Ascending aorta (tissue), 2 donors: ENCODE data around the gene FGD6. TPM values are rescaled to one million over a fixed set of nuclear protein-coding genes. Genes with fewer than 3 reads are reported as not detected.
"Not testable (repeated sequence)": the region's sequence is repeated elsewhere in the genome, so short reads cannot be mapped to it uniquely, and the experiment has no call there.

Experiments used
- DNase-seq, 2 donors: peaks; one replicate each; pipeline ENCODE4 v3.0.0-alpha.2; 2019; ENCODE audit warnings: low spot score in 2 of 2
- H3K27ac ChIP-seq, 2 donors: fragments of 200-600 bp; sonication (generic); one replicate each; pipeline ENCODE4 v1.5.1; 2016 to 2017; ENCODE audit warnings: mild to moderate bottlenecking in 1 of 2
- H3K27me3 ChIP-seq: fragments of 200-600 bp; sonication (generic); one replicate; pipeline ENCODE4 v1.5.1; 2017
- H3K36me3 ChIP-seq, 2 donors: fragments of 200-600 bp; sonication (generic); one replicate each; pipeline ENCODE4 v1.5.1; 2016
- H3K4me1 ChIP-seq, 2 donors: fragments of 200-600 bp; sonication (generic); one replicate each; pipeline ENCODE4 v1.5.1; 2016 to 2017; ENCODE audit warnings: mild to moderate bottlenecking in 1 of 2
- H3K4me3 ChIP-seq, 2 donors: fragments of 200-600 bp; sonication (generic); one replicate each; pipeline ENCODE4 v1.5.1; 2016 to 2017; ENCODE audit warnings: mild to moderate bottlenecking in 1 of 2
- H3K9me3 ChIP-seq, 2 donors: fragments of 200-600 bp; sonication (generic); one replicate each; pipeline ENCODE4 v1.5.1; 2016
- intact Hi-C: fragments of 100-400 bp; cut with DNase I; formaldehyde crosslinking; loops from one replicate; pipeline ENCODE4 v1.15.1; 2023
- total RNA-seq: library from RNA; depleted of rRNA; stranded (reverse); fragments of >200 nt; gene quantifications from one replicate; pipeline ENCODE4 v1.1.0, GENCODE V29; 2016
- TF ChIP-seq, protein P1 (sequence below), 3 experiments: fragments of 200-600 bp in 2 of 3; fragments of 450-650 bp in 1 of 3; sonication (generic) in 2 of 3; IDR thresholded peaks; one replicate each; pipeline ENCODE4 v1.5.1; 2016 to 2019; ENCODE audit warnings: antibody characterized with exemption in 3 of 3, mild to moderate bottlenecking in 1 of 3, moderate library complexity in 1 of 3

FGD6 gene
- total RNA-seq, 1 donor from 2014 or later = 2.0 TPM

DNA sequence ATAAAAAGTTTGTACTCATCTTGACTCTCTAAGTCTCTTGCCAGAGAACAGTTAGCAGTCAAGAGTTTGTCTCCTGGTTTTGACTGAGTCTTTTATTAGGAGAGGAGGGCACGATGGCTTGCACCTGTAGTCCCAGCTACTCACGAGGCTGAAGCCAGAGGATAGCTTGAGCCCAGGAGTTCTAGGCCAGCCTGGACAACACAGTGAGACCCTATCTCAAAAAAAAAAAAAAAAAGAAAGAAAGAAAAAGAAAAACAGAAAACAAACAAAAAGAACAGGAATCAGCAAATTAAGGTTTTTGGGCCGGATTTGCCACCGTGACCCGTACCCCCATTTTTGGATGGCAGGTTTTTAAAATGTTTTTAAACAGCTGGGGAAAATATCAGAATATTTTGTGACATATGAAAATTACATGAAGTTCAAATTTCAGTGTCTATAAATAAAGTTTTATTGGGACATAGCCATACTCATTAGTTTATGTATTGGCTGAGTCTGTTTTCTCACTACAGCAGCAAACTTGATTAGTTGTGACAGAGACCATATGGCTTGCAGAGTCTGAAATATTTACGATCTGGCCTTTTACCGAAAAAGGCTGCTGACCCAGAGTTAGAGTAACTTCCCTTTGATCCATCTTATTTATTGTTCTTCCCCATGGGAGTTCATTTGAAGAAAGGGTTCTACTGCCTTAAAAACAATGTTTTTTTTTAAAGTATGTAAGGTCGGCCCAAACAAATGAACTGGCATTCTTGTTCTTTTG is 31.5 kb upstream of the FGD6 start:
- no peak overlapping the region for H3K4me3 ChIP-seq
- TF ChIP-seq, protein P1, sequence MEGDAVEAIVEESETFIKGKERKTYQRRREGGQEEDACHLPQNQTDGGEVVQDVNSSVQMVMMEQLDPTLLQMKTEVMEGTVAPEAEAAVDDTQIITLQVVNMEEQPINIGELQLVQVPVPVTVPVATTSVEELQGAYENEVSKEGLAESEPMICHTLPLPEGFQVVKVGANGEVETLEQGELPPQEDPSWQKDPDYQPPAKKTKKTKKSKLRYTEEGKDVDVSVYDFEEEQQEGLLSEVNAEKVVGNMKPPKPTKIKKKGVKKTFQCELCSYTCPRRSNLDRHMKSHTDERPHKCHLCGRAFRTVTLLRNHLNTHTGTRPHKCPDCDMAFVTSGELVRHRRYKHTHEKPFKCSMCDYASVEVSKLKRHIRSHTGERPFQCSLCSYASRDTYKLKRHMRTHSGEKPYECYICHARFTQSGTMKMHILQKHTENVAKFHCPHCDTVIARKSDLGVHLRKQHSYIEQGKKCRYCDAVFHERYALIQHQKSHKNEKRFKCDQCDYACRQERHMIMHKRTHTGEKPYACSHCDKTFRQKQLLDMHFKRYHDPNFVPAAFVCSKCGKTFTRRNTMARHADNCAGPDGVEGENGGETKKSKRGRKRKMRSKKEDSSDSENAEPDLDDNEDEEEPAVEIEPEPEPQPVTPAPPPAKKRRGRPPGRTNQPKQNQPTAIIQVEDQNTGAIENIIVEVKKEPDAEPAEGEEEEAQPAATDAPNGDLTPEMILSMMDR (IDR thresholded peaks at IDR 0.05) = no peak
- H3K9me3 ChIP-seq = no peaks in the 10 kb centered on the region
- H3K27me3 ChIP-seq = no peaks in the 10 kb centered on the region
- H3K36me3 ChIP-seq = peaks cover 3 to 18% of the 10 kb centered on the region in 2 donors
- no peak for DNase-seq
- intact Hi-C loops = no loop called here
- H3K27ac ChIP-seq = no peak overlapping the region
- peaks cover 0 to 19% of the 10 kb centered on the region in 2 donors for H3K4me1 ChIP-seq

- peaks cover 0 to 19% of the 10 kb centered on the region in 2 donors for H3K4me1 ChIP-seq
These were observed 30.8 kb upstream of the FGD6 start for GRCh38 chr12:95248095-95248494.

GRCh38 chr12:95244350-95244749 is 27.1 kb upstream of the FGD6 start:
- no peaks in the 10 kb centered on the region for H3K27me3 ChIP-seq
- H3K4me3 ChIP-seq = no peak overlapping the region
- TF ChIP-seq, protein P1 (IDR thresholded peaks at IDR 0.05) = no peak
- H3K9me3 ChIP-seq = no peaks in the 10 kb centered on the region
- peaks cover 6 to 8% of the 10 kb centered on the region in 2 donors for H3K36me3 ChIP-seq
- DNase-seq = no peak
- no peak overlapping the region for H3K27ac ChIP-seq
- H3K4me1 ChIP-seq = peaks cover 4 to 37% of the 10 kb centered on the region in 2 donors
- intact Hi-C loops = no loop called here

More at GRCh38 chr12:95248095-95248494, 30.8 kb upstream of the FGD6 start:
- Histone ChIP-seq H3K9me3 (no peaks in the 10 kb centered on the region), H3K27ac (no peak overlapping the region), H3K4me3 (no peak overlapping the region), H3K27me3 (no peaks in the 10 kb centered on the region), H3K36me3 (peaks cover under 1 to 16% of the 10 kb centered on the region in 2 donors)
- intact Hi-C loops = no loop called here
- TF ChIP-seq, protein P1 (IDR thresholded peaks at IDR 0.05) = no peak
- no peak for DNase-seq

GRCh38 chr12:95243497-95244183 is 26.4 kb upstream of the FGD6 start:
- Histone ChIP-seq H3K9me3 (no peaks in the 10 kb centered on the region), H3K27me3 (no peaks in the 10 kb centered on the region), H3K4me1 (peaks cover 4 to 39% of the 10 kb centered on the region in 2 donors), H3K4me3 (no peak overlapping the region), H3K36me3 (peaks cover 6 to 8% of the 10 kb centered on the region in 2 donors), H3K27ac (peak overlapping the region in 1 of 2 donors; percentile 2)
- no peak for DNase-seq
- TF ChIP-seq, protein P1 (IDR thresholded peaks at IDR 0.05) = no peak
- intact Hi-C loops = no loop called here

DNA sequence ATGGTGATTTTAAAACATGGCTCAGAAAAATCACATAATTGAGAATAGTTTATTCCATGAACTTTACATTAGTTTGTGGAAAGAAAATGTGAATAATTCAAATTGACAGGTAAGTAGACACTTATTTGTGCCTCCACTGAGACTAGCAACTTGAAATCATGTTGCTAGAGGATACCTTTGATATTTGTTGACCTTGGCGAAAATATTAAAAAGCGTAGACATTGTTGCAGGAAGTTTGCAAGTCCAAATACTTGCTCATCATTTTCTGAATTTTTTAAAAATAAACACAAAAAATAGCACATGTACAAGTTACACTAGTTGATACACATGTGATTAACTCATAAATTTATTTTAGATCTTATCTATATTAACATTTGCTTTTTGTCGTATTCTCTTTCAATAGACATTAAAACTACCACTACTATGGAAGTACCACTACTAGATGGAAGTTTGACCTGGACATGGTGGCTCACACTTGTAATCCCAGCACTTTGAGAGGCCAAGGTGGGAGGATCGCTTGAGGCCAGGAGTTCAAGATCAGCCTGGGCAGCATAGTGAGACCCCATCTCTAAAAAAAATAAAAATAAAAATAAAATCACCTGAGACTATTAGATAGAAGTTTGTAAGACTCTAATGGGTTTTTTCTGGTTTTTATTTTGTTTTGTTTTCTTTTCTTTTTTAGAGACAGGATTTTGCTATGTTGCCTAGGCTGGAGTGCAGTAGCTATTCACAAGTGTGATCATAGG is 24.7 kb upstream of the FGD6 start:
- intact Hi-C loops = no loop called here
- TF ChIP-seq, protein P1 (IDR thresholded peaks at IDR 0.05) = no peak
- Histone ChIP-seq H3K27me3 (no peaks in the 10 kb centered on the region), H3K4me1 (peaks cover 4 to 44% of the 10 kb centered on the region in 2 donors), H3K27ac (peak overlapping the region; percentile 80 to 84), H3K9me3 (no peaks in the 10 kb centered on the region), H3K4me3 (no peak overlapping the region), H3K36me3 (peaks cover 6 to 8% of the 10 kb centered on the region in 2 donors)
- DNase-seq = no peak

- intact Hi-C loops = not testable (repeated sequence)
These were observed 23.9 kb upstream of the FGD6 start for GRCh38 chr12:95241138-95241537.

More at GRCh38 chr12:95241138-95241537, 23.9 kb upstream of the FGD6 start:
- H3K27me3 ChIP-seq, H3K4me3 ChIP-seq, H3K36me3 ChIP-seq, DNase-seq, H3K9me3 ChIP-seq: not testable (repeated sequence)
- H3K27ac ChIP-seq = peak overlapping the region; percentile 80 to 84
- H3K4me1 ChIP-seq = peaks cover 4 to 44% of the 10 kb centered on the region in 2 donors
